K562 (cell line): ENCODE data around the gene DNASE1L1. TPM values are rescaled to one million over a fixed set of nuclear protein-coding genes. Genes with fewer than 3 reads are reported as not detected.

Source experiments
- ADNP ChIP-seq: fragments of 200-800 bp; sonication (Bioruptor generic); IDR thresholded peaks from 2 replicates; pipeline ENCODE4 v1.6.1; 2016; ENCODE audit warnings: missing genetic modification characterization, missing compliant biosample characterization
- AFF1 ChIP-seq, 2 experiments: fragments of 450-650 bp; IDR thresholded peaks; 2 replicates each; pipeline ENCODE4 v1.6.1; 2018; ENCODE audit warnings: mild to moderate bottlenecking in 2 of 2, low read depth in 1 of 2; ENCODE audit not compliant: partially characterized antibody in 2 of 2
- BRD9 ChIP-seq: fragments of 450-650 bp; IDR thresholded peaks from 2 replicates; pipeline ENCODE4 v1.6.1; 2018; ENCODE audit warnings: low read depth; ENCODE audit not compliant: partially characterized antibody
- E2F5 ChIP-seq: sonication (generic); formaldehyde crosslinking; IDR thresholded peaks from 2 replicates; pipeline ENCODE4 v1.8.0; 2022; ENCODE audit warnings: mild to moderate bottlenecking, missing genetic modification reagents
- ESRRA ChIP-seq: fragments of 450-650 bp; IDR thresholded peaks from 2 replicates; pipeline ENCODE4 v1.6.1; 2014; ENCODE audit warnings: low read depth, mild to moderate bottlenecking, moderate library complexity, borderline replicate concordance
- ILK ChIP-seq: fragments of 450-650 bp; IDR thresholded peaks from 2 replicates; pipeline ENCODE4 v1.6.1; 2016; ENCODE audit warnings: missing genetic modification characterization, low read depth, mild to moderate bottlenecking, missing compliant biosample characterization, moderate library complexity, borderline replicate concordance
- MEF2D ChIP-seq: conservative IDR thresholded peaks from 2 replicates; pipeline ENCODE4 v1.6.1; 2016; ENCODE audit warnings: low read depth, missing genetic modification characterization, missing compliant biosample characterization
- PBX2 ChIP-seq, 2 experiments: IDR thresholded peaks in 1 of 2; conservative IDR thresholded peaks in 1 of 2; 2 replicates each; pipeline ENCODE4 v1.6.1; 2016; ENCODE audit warnings: low read depth in 2 of 2, mild to moderate bottlenecking in 1 of 2, missing compliant biosample characterization in 1 of 2, missing genetic modification characterization in 1 of 2, moderate library complexity in 1 of 2
- SIRT6 ChIP-seq: IDR thresholded peaks from one replicate; pipeline ENCODE4 v1.6.1; 2012; ENCODE audit warnings: low read depth, mild to moderate bottlenecking, control low read depth, inconsistent platforms, low read length, moderate library complexity
- SNRNP70 ChIP-seq: fragments of 200-400 bp; formaldehyde crosslinking; optimal IDR thresholded peaks from 2 replicates; pipeline ENCODE3; 2017; ENCODE audit warnings: low read depth, low read length
- TAF15 ChIP-seq: fragments of 200-400 bp; formaldehyde crosslinking; IDR thresholded peaks from 2 replicates; pipeline ENCODE4 v1.6.1; 2017; ENCODE audit warnings: mild to moderate bottlenecking, low read depth, low read length, moderate library complexity
- TBL1XR1 ChIP-seq, 2 experiments: IDR thresholded peaks; 2 replicates each; pipeline ENCODE4 v1.6.1; 2012; ENCODE audit warnings: improper control_type of control experiment in 2 of 2, low read length in 2 of 2, mild to moderate bottlenecking in 1 of 2
- TCF7L2 ChIP-seq: fragments of 150-350 bp; IDR thresholded peaks from 2 replicates; pipeline ENCODE4 v1.6.1; 2016; ENCODE audit warnings: low read depth, mild to moderate bottlenecking, low read length, moderate library complexity
- THRAP3 ChIP-seq: fragments of 450-650 bp; IDR thresholded peaks from 2 replicates; pipeline ENCODE4 v1.6.1; 2016; ENCODE audit warnings: mild to moderate bottlenecking, inconsistent platforms, borderline replicate concordance
- ZFP30 ChIP-seq: fragments of 250-450 bp; sonication (Bioruptor Pico); IDR thresholded peaks from 2 replicates; pipeline ENCODE4 v1.8.0; 2022; ENCODE audit warnings: moderate library complexity, mild to moderate bottlenecking, inconsistent platforms, borderline replicate concordance
- ZNF224 ChIP-seq: sonication (generic); formaldehyde crosslinking; IDR thresholded peaks from 2 replicates; pipeline ENCODE4 v1.8.0; 2022; ENCODE audit warnings: mild to moderate bottlenecking, missing genetic modification reagents
- ZNF778 ChIP-seq: fragments of 450-650 bp; formaldehyde crosslinking; IDR thresholded peaks from 2 replicates; pipeline ENCODE4 v1.4.0; 2020; ENCODE audit warnings: mild to moderate bottlenecking, moderate library complexity
- polyA plus RNA-seq, 8 experiments: library from polyadenylated mRNA; depleted of rRNA in 4 of 8; stranded (reverse) in 5 of 8; unstranded in 3 of 8; fragments of >200 nt; fragmentation: Nextera tagmentation in 2 of 8; fragmentation: Illumina TruSeq in 1 of 8; extraction: Ambion mirVana in 2 of 8; extraction: Trizol in 1 of 8; gene quantifications; 2 replicates each; pipeline versions ENCODE4 v1.2.1 to v1.2.3, GENCODE V29; 2011 to 2014; ENCODE audit warnings: inconsistent platforms in 1 of 8, missing spikeins in 1 of 8
- total RNA-seq, 7 experiments: library from RNA; depleted of rRNA in 6 of 7; stranded (reverse); fragments of >200 nt in 6 of 7; fragmentation: Illumina TruSeq in 2 of 7; extraction: Trizol in 2 of 7; gene quantifications; 2 replicates each; pipeline versions ENCODE4 v1.2.1 to v1.2.3, GENCODE V29; 2011 to 2021; ENCODE audit warnings: low replicate concordance in 1 of 7

DNASE1L1 gene
- total and polyA plus RNA-seq, 9 of the 15 experiments (the other 6 are each of a cell fraction or from before 2014, with no cell fraction given), result 0.73 to 12.6 (median 7.9) TPM

- TF ChIP-seq SNRNP70, result peak; percentile 44
- TF ChIP-seq SIRT6, result peak; percentile 70
- TF ChIP-seq TAF15, result no peak
- peak in 1 of 2 experiments; percentile 24; a peak in 2 of 4 replicates for TF ChIP-seq TBL1XR1 (IDR thresholded peaks at IDR 0.05; ENCODE audit: low read length in 2 of 2)
- TF ChIP-seq MEF2D (tag), result no peak
- TF ChIP-seq ADNP (tag), result no peak
- TF ChIP-seq E2F5 (CRISPR knock-in tag), result no peak; the same call in 1 of the 2 replicates
- TF ChIP-seq PBX2 (CRISPR knock-in tag; IDR thresholded peaks at IDR 0.05; ENCODE audit: low read depth), result no peak
- TF ChIP-seq PBX2 (tag; conservative IDR thresholded peaks at IDR 0.05; ENCODE audit: low read depth), result no peak
- TF ChIP-seq ILK (tag), result no peak
- TF ChIP-seq THRAP3, result no peak
- no peak for TF ChIP-seq ZFP30 (CRISPR knock-in tag)
- peak; percentile 57; the same call in 1 of the 2 replicates for TF ChIP-seq ZNF224 (CRISPR knock-in tag)
- TF ChIP-seq ESRRA, result peak; percentile 19; the same call in 1 of the 2 replicates
- no peak for TF ChIP-seq BRD9
- TF ChIP-seq ZNF778 (CRISPR knock-in tag), result no peak
- TF ChIP-seq TCF7L2, result no peak
- peak; percentile 48 to 69 for TF ChIP-seq AFF1 (IDR thresholded peaks at IDR 0.05; ENCODE audit: low read depth in 1 of 2, partially characterized antibody in 2 of 2)
Measured at GRCh38 chrX:154397888-154398667, 11.0 kb downstream of the DNASE1L1 start, which contains the start of gene RPL10 (continued).
